MCF 10A (cell line): Measurements from ENCODE around the gene SF3B1. TPM values are rescaled to one million over a fixed set of nuclear protein-coding genes. Genes with fewer than 3 reads are reported as not detected.

Source experiments
- BruUV-seq: library from RNA; stranded (reverse); fragments of 400-500 nt; replicated peaks from 2 replicates; lab custom pipeline; 2021; lab: Mats Ljungman, UMichigan
- CTCF ChIA-PET: fragments of 300-600 bp; sonication (Branson Sonifier 250); formaldehyde crosslinking; extraction: SDS; loops from one replicate; lab custom pipeline; 2021; ENCODE audit warnings: antibody characterized with exemption, inconsistent platforms; lab: Yijun Ruan, JAX
- POLR2A ChIA-PET: fragments of 300-600, 350-650 bp; sonication (Branson Sonifier 250); formaldehyde crosslinking; extraction: SDS; loops from one replicate; lab custom pipeline; 2020; ENCODE audit warnings: antibody characterized with exemption, inconsistent platforms; lab: Yijun Ruan, JAX
- DNase-seq: peaks from one replicate; pipeline ENCODE4 v3.0.0-alpha.2; 2018; ENCODE audit not compliant: unreplicated experiment
- H3K27ac Mint-ChIP-seq: one replicate; pipeline ENCODE4 v1.8.0; 2022; ENCODE audit warnings: mild to moderate bottlenecking, low read depth, mixed read lengths; ENCODE audit not compliant: unreplicated experiment
- H3K27me3 Mint-ChIP-seq: one replicate; pipeline ENCODE4 v1.8.0; 2022; ENCODE audit warnings: mixed read lengths; ENCODE audit not compliant: insufficient read depth, unreplicated experiment
- H3K36me3 Mint-ChIP-seq: one replicate; pipeline ENCODE4 v1.8.0; 2022; ENCODE audit warnings: mild to moderate bottlenecking, moderate library complexity, mixed read lengths; ENCODE audit not compliant: insufficient read depth, unreplicated experiment
- H3K4me1 Mint-ChIP-seq: one replicate; pipeline ENCODE4 v1.8.0; 2022; ENCODE audit warnings: mixed read lengths; ENCODE audit not compliant: insufficient read depth, unreplicated experiment
- H3K4me3 Mint-ChIP-seq: one replicate; pipeline ENCODE4 v1.8.0; 2022; ENCODE audit warnings: mild to moderate bottlenecking, moderate library complexity, mixed read lengths; ENCODE audit not compliant: unreplicated experiment
- H3K9me3 Mint-ChIP-seq: one replicate; pipeline ENCODE4 v1.8.0; 2022; ENCODE audit warnings: mixed read lengths; ENCODE audit not compliant: unreplicated experiment
- intact Hi-C: fragments of 100-400 bp; cut with micrococcal nuclease; formaldehyde crosslinking; loops from 2 replicates; pipeline ENCODE4 v1.14.1; 2022
- total RNA-seq: library from RNA; stranded (reverse); gene quantifications from 2 replicates; pipeline ENCODE4 v1.2.3, GENCODE V29; 2022
- TF ChIP-seq, protein P1 (sequence below): fragments of 200-600 bp; IDR thresholded peaks from one replicate; pipeline ENCODE4 v1.8.0; 2022; ENCODE audit warnings: antibody characterized with exemption, mild to moderate bottlenecking; ENCODE audit not compliant: unreplicated experiment

Gene SF3B1
- total RNA-seq, 1 experiment from 2014 or later: 179 TPM

DNA sequence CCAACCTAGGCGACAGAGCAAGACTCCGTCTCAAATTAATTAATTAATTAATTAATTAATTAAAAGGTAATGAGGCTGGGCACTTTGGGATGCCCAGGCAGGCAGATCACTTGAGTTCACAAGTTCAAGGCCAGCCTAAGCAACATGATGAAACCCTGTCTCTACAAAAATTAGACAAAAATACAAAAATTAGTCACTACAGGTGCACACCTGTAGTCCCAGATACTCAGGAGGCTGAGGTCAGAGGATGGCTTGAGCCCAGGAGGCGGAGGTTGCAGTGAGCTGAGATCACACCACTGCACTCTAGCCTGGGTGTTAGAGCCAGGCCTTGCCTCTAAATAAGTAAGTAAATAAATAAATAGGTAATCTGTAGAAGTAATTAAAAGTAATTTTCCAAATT, 6.8 kb downstream of the SF3B1 start:
- Mint-ChIP-seq H3K27me3 (no peaks in the 10 kb centered on the region), H3K36me3 (peaks cover 38% of the 10 kb centered on the region), H3K4me1 (peaks cover 25% of the 10 kb centered on the region), H3K9me3 (no peaks in the 10 kb centered on the region), H3K4me3 (no peak overlapping the region), H3K27ac (no peak overlapping the region)
- intact Hi-C loops: no loop called here
- POLR2A ChIA-PET: interaction anchor here (1.1 kb wide), 1 partner anchor 25 kb away, joined by 7 read pairs; the partner anchor contains the start of gene COQ10B
- BruUV-seq: no TSS peak
- CTCF ChIA-PET: no interaction called here
- TF ChIP-seq, protein P1, sequence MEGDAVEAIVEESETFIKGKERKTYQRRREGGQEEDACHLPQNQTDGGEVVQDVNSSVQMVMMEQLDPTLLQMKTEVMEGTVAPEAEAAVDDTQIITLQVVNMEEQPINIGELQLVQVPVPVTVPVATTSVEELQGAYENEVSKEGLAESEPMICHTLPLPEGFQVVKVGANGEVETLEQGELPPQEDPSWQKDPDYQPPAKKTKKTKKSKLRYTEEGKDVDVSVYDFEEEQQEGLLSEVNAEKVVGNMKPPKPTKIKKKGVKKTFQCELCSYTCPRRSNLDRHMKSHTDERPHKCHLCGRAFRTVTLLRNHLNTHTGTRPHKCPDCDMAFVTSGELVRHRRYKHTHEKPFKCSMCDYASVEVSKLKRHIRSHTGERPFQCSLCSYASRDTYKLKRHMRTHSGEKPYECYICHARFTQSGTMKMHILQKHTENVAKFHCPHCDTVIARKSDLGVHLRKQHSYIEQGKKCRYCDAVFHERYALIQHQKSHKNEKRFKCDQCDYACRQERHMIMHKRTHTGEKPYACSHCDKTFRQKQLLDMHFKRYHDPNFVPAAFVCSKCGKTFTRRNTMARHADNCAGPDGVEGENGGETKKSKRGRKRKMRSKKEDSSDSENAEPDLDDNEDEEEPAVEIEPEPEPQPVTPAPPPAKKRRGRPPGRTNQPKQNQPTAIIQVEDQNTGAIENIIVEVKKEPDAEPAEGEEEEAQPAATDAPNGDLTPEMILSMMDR: no peak
- no peak for DNase-seq

GRCh38 chr2:197426723-197427603, 7.9 kb downstream of the SF3B1 start:
- CTCF ChIA-PET: interaction anchor here (0.6 kb wide), 1 partner anchor 33 kb away, joined by 3 read pairs; no protein-coding TSS in a partner anchor
- Mint-ChIP-seq H3K4me3 (no peak overlapping the region), H3K36me3 (peaks cover 48% of the 10 kb centered on the region), H3K9me3 (no peaks in the 10 kb centered on the region), H3K27ac (no peak overlapping the region), H3K4me1 (peaks cover 25% of the 10 kb centered on the region), H3K27me3 (no peaks in the 10 kb centered on the region)
- BruUV-seq: no TSS peak
- POLR2A ChIA-PET: interaction anchor here (0.5 to 1.2 kb wide), 3 partner anchors 9 to 1346 kb away, joined by 3 to 7 read pairs (median 4); partner anchors contain the start of gene COQ10B
- DNase-seq: no peak
- TF ChIP-seq, protein P1: no peak
- intact Hi-C loops: no loop called here

DNA sequence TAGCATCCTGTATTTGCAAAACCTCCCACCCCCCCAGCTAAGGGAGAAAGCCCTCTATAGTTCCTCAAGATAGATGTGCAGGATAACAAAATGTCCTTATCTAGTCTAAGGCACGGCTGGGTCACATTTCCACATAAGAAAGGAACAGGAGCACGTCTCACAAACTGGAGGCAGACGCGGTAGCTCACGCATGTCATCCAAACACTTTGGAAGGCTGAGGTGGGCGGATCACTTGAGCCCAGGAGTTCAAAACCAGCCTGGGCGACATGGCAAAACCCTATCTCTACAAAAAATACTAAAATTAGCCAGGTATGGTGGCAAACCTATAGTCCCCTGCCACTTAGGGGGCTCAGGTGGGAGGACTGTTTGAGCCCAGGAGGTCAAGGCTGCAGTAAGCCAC, 9.3 kb downstream of the SF3B1 start:
- no peak overlapping the region for H3K4me3 Mint-ChIP-seq
- POLR2A ChIA-PET: interaction anchor here (1.2 kb wide), 1 partner anchor 10 kb away, joined by 3 read pairs; no protein-coding TSS in a partner anchor
- no TSS peak for BruUV-seq
- no peaks in the 10 kb centered on the region for H3K9me3 Mint-ChIP-seq
- CTCF ChIA-PET: no interaction called here
- H3K36me3 Mint-ChIP-seq: peaks cover 53% of the 10 kb centered on the region
- TF ChIP-seq, protein P1: no peak
- H3K27ac Mint-ChIP-seq: no peak overlapping the region
- peaks cover 18% of the 10 kb centered on the region for H3K4me1 Mint-ChIP-seq
- H3K27me3 Mint-ChIP-seq: no peaks in the 10 kb centered on the region
- no peak for DNase-seq
- intact Hi-C loops: no loop called here

- TF ChIP-seq, protein P1: no peak
- H3K9me3 Mint-ChIP-seq: no peaks in the 10 kb centered on the region
- ChIA-PET POLR2A (interaction anchor here (0.7 to 3.0 kb wide), 2 partner anchors 11 to 74 kb away, joined by 6 to 34 read pairs; partner anchors contain the start of gene SF3B1), CTCF (interaction anchor here (0.6 to 1.0 kb wide), 6 partner anchors 8 to 1209 kb away, joined by 3 to 7 read pairs (median 4); no protein-coding TSS in a partner anchor)
- no peak overlapping the region for H3K27ac Mint-ChIP-seq
- peaks cover 59% of the 10 kb centered on the region for H3K36me3 Mint-ChIP-seq
- no peaks in the 10 kb centered on the region for H3K27me3 Mint-ChIP-seq
- BruUV-seq: no TSS peak
- no peak overlapping the region for H3K4me3 Mint-ChIP-seq
- peaks cover 12% of the 10 kb centered on the region for H3K4me1 Mint-ChIP-seq
- intact Hi-C loops: no loop called here
- no peak for DNase-seq
These were observed 11.5 kb downstream of the SF3B1 start for GRCh38 chr2:197423307-197423706.
